Central memory CD4-positive, alpha-beta T cell (primary cell): ENCODE data around the gene FCRL1.

Experiments used
- DNase-seq: peaks from one replicate; pipeline ENCODE4 v3.0.0; 2022

The FCRL1 gene

DNA sequence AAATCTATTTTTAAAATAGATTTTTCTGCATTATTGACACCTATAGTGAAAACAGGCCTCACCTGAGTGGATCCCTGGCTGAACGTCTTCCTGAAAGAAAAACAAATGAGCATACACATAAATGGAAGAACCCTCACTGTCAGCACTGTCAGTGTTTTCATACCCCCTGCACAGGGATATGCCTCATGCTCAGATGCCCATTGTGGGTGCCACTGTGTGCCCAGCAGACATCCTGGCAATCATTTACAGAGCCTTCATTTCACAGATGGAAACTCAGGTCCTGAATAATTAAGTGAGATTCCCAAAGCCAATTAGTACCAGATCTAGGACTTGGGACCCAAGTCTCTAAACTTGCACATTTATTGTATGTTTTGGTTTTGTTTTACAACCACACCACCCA, 19.9 kb downstream of the FCRL1 start:
- no peak for DNase-seq

DNA sequence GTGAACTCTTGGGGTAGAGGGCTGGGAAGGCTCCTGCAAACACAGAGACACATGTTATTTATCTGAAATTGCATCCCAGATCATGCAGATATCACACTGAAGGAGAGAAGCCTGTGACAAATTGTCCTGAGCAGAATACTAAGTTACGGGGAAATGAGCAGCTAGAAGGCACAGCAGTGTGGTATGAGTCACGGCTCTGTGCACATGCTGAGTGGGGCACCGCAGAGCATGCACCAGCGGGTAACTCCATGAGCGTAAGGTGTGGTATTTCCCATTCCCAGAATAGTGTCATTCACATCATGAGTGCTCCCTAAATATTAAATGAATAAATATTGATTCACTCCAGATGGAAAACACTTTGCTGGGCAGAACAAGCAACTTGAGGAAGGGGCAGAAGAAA, 21.7 kb downstream of the FCRL1 start:
- no peak for DNase-seq

- DNase-seq = no peak
Measured at GRCh38 chr1:157785248-157785647, 34.7 kb downstream of the FCRL1 start.

GRCh38 chr1:157784801-157785200, 35.1 kb downstream of the FCRL1 start:
- no peak for DNase-seq

DNA sequence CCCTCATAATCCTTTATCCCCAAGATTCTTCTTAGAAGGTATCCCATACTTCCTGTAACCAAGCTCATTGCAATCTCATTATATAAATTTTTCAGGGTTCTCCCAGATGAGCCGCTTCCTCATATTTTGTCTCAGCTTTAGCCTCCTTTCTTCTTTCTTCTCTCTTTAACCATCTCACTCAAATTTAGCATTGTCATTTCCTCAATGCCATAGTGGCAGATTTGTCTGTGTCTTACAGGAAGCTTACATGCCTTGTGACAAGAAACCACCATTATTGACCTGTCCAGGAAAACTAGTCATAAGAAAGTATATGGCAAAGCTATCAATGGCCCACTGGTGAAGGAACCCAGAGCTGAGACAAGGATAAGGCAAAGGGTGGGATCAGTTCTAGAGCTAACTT, 37.0 kb downstream of the FCRL1 start:
- no peak for DNase-seq

GRCh38 chr1:157781048-157781447, 38.9 kb downstream of the FCRL1 start:
- no peak for DNase-seq

- no peak for DNase-seq
Measured at GRCh38 chr1:157776971-157777391, 42.9 kb downstream of the FCRL1 start, which contains the start of gene FCRL2. Gene FCRL2, minus strand, starts transcription at chr1:157777132. Its CDS starts 59 bp downstream, at chr1:157777073.

GRCh38 chr1:157775101-157775870, 44.6 kb downstream of the FCRL1 start:
- no peak for DNase-seq

DNA sequence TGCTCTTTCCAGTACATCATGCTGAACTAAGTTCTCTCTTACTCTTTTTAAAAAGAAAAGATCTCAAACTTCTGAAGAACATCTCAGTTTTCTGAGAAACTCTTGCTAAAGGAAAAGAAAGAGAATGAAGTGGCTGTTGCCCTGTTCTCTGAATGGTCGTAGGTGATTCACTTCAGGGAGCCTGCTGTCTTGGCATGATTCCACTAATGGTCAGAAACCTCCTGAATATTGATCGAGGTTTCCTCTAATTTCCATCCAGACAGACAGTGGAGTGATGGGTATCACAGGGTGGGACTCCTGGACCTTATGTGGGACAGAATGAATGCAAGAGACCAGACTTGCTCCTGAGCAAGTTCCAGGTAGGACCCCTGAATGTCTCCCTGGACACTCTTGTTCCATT, 45.5 kb downstream of the FCRL1 start:
- no peak for DNase-seq

DNA sequence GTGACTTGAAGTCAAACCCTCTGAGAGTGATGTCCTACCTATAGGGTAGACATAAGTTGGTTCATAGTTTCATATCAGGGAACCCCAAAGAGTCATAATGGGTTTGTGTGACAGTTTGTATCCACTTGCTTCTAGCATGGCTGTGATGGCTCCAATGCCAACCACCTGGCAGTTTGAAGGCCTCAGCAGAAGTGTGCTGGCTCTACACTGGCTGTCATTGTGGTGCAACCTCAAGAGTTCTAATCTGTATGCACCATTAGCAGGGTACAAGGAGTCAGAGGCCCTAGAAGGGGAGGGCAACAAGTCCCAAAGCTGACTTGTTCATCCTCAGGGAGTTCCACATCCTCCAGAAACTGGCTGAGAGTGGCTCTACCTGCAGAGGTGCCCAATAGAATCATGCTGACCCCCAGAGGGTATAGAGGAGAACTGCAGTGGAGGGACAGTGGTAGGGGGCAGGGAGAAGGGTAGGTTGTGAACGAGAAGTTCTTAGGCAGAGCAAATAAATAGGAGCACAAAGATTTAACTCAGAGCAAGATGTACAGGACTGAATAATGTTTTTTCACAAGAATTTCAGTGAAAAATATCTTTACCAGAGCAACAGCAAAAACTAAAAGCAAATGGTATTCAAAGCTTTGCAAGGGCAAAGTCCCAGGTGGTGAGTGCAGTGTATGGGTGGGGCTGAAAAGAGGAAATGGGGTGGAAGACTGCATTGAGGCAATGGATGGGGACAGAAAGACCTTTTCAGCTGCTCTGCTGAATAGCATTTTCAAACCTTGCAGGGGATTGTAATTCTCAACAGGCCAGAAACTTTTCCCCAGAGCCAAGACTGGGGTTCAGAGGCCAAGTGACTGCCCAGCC, 46.2 kb downstream of the FCRL1 start:
- no peak for DNase-seq

DNA sequence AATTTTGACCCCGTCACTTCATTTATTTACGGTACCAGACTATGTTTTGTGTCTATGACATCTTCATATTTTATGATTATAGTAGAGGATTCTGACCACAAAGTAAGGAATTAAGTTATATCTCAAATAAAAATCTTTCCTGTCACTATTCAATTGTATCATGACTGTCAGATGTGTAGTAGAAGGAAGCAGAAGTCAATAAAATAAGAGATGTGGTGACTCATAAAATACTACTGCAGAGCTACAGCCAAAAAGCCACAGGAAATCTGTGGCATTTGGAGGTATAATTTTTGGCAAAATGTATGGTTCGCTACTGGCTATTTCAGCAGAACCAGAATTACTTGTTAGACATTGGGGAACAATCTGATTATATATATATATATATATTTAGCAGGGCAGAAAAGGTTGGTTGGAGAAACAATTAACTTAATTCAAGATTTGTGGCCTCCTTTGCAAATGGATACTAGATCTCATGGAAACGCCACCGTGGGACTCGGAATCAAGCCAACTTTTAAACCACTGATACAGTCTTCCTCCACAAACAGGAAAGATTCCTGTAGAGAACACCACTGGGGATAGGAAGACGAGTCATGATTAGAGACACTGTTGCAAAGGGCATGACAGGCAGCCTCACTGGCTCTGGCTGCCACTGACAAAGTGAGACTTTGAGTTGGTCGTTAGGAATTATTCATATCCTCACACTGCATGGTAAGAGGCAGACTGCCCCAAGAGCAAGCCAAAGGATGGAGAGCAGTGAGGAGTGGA, 48.1 kb downstream of the FCRL1 start:
- no peak for DNase-seq

DNA sequence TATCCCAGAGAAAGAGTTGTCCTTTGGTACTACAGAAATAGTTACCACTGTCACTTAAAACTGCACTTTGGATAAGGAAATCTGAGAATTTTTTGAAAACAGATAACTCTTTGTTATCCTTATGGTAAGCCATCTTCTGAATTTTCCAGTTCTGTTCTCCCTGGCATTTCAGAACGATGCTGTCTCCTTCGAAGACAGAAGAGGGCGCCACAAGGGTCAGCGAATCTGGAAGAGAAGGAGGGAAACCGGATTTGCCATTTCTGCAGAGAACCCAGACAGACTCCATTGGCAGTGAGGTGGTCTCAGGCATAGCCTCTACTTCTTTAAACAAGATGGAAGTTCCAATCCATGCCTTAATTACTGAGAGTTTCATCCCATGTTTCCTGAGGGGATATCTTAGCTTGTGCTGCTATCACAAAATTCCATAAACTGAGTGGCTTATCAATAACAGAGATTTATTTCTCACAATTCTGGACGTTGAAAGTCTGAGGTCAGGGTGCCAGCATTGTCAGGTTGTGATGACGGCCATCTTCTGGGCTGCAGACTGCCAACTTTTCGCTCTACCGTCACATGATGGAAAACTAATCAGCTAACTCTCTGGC, 49.4 kb downstream of the FCRL1 start:
- no peak for DNase-seq

GRCh38 chr1:157766792-157767191, 53.1 kb downstream of the FCRL1 start:
- no peak for DNase-seq

DNA sequence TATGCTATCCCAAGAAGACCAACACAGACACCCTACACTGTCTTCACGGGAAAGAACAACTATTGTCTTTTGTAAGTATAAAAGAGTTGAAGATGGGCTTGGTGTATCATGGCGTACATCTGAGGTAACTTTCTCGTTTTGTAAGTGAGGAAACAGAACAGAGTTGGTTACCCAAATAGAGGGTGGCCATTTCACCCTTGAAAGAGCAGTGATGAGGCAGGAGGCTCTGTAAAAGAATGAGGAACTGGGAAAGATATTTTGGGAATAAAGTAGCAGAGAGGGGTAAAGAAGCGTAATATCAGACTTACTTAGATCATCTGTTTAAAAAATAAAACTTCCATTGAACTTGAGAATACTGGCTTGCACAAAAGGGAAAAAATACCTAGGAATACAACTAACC, 61.9 kb downstream of the FCRL1 start:
- DNase-seq = no peak

GRCh38 chr1:157753611-157754010, 66.3 kb downstream of the FCRL1 start:
- DNase-seq = no peak

DNA sequence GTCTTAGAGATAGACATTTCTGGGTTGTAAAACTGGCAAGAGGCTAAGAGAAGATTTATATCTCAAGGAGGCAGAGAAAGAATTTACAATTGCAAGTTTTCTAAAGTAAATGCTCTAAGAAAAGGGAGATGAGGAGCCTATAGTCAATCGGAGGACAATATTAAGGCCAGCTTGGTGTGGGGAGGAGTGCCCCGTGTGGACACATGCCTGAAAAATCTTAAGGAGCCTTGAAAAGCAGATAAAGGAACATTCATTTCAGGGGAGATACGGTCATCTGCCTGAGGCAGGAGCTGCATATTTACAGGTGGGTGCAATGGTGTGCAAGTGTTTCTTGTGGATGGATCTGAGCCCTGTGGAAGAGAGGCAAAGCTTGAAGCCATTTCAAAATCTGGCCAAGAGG, 68.6 kb downstream of the FCRL1 start:
- DNase-seq = no peak

GRCh38 chr1:157748262-157748817, 71.6 kb downstream of the FCRL1 start:
- DNase-seq = no peak
